Endometrial microvascular endothelial cells (primary cell): ENCODE data around the gene KLRC1. TPM values are rescaled to one million over a fixed set of nuclear protein-coding genes. Genes with fewer than 3 reads are reported as not detected.
"Not testable (repeated sequence)": the region's sequence is repeated elsewhere in the genome, so short reads cannot be mapped to it uniquely, and the experiment has no call there.

Experiments
- in situ Hi-C: cut with HindIII; loops from 2 replicates; pipeline ENCODE4 v1.10.0; 2017; ENCODE audit warnings: low sequenced_read_pairs, low pct_unique_long_range_greater_than_20kb; ENCODE audit errors: inconsistent ontology term
- total RNA-seq: library from RNA; depleted of rRNA; stranded (reverse); fragments of >200 nt; gene quantifications from one replicate; pipeline ENCODE4 v1.2.3, GENCODE V29; 2015; ENCODE audit errors: inconsistent ontology term

Gene KLRC1
- total RNA-seq, result not detected

GRCh38 chr12:10453156-10453555, at the start of gene KLRC1:
Gene KLRC1, minus strand, starts transcription at chr12:10453377. Its CDS starts 2,221 bp downstream, at chr12:10451156.
- in situ Hi-C loops, result no loop called here

DNA sequence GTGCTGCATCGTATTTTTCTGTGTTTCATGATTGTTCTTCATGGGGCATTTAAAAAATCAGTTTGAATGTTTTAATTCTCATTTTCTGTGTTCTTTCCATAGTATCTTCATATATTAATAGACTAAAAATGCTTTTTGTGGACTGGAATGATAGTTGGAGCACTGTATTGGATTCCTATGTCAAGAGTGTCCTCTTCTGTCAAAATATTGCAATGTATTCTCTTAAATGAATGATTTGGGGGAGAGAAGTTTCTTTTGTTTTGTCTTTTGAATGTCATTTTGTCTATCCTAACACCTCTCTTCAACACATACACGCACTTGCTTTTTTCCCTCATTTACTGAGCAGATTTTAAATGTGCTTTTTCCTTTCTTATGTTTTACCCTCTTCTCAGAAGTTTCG, 47.9 kb upstream of the KLRC1 start:
- in situ Hi-C loops, result no loop called here

GRCh38 chr12:10498042-10498441, 44.9 kb upstream of the KLRC1 start:
- in situ Hi-C loops, result no loop called here

DNA sequence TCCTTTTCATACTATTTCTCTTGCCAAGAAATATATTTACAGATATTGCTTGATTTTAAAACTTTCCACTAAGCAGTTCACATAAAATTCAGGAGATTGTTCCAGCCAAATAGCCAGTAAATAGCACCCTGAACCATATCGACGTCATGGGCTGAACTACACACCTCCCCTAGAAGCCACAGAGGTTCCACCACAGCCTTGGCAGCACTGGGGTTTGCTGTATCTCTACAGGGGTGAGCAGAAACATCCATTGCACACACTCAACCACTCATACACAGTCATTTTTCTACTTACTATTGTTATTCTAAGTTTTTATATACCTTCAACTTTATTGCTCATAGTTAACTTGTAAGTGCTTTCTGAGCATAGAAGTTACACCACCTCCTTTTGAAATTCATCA, 44.4 kb upstream of the KLRC1 start:
- in situ Hi-C loops, result no loop called here

GRCh38 chr12:10491766-10492165, 38.6 kb upstream of the KLRC1 start:
- in situ Hi-C loops, result no loop called here

DNA sequence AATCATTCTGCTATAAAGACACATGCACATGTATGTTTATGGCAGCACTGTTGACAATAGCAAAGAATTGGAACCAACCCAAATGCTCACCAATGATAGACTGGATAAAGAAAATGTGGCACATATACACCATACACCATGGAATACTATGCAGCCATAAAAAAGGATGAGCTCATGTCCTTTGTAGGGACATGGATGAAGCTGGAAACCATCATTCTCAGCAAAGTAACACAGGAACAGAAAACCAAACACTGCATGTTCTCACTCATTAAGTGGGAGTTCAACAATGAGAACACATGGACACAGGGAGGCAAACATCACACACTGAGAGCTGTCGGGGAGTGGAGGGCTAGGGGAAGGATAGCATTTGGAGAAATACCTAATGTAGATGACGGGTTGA, 34.2 kb upstream of the KLRC1 start:
- in situ Hi-C loops, result not testable (repeated sequence)

- in situ Hi-C loops, result not testable (repeated sequence)
Observed at GRCh38 chr12:10481901-10482300, 28.7 kb upstream of the KLRC1 start.

- in situ Hi-C loops, result not testable (repeated sequence)
Observed at GRCh38 chr12:10472808-10473207, 19.6 kb upstream of the KLRC1 start.

DNA sequence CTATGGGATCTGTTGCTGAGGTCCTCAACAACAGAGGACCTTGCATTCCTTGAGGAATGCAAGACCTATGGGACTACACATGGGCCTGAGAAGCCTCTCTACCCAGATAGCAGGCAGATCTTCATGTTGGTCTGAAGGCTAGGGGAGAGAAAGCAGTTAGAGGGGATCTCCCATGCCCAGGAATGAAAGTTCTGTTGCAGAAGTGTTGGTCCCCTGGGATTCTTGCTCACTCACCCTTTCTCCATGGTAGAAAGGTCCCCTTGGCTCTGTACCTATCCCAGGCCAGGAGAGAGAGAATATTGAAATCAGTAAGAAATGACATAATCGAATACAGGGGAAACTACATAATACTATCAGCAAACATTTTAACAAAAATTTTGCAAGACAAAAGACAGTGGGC, 16.5 kb upstream of the KLRC1 start:
- in situ Hi-C loops, result no loop called here

DNA sequence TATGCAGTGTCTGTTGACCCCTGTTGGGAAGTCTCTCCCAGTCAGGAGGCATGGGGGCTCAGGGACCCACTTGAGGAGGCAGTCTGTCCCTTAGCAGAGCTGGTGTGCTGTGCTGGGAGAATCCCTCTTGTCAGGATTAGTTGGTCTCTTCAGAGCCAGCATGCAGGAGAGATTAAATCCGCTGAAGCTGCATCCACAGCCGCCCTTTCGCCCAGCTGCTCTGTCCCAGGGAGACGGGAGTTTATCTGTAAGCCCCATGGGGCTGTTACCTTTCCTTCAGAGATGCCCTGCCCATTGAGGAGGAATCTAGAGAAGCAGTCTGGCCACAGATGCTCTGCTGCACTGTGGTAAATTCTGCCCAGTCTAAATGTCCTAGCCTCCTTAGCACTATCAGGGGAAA, 13.1 kb upstream of the KLRC1 start:
- in situ Hi-C loops, result no loop called here

DNA sequence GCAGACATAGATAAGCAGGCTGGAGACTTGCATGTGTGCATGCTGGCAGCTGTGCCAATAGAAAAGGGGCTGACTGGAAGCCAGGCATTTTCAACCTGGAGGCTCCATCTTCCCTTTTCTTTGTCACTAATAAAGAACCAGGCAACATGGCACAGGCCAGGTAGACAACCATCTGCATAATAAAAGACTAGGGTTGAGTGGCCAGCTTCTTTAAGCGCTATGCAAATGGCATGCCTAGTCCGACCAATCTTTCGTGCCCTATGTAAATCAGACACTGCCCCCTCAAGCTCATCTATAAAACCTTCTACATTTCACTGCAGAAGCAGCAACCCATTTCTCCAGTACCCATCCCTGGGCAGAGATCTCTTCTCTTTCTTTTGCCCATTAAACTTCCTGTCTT, 4.6 kb upstream of the KLRC1 start:
- in situ Hi-C loops, result no loop called here

DNA sequence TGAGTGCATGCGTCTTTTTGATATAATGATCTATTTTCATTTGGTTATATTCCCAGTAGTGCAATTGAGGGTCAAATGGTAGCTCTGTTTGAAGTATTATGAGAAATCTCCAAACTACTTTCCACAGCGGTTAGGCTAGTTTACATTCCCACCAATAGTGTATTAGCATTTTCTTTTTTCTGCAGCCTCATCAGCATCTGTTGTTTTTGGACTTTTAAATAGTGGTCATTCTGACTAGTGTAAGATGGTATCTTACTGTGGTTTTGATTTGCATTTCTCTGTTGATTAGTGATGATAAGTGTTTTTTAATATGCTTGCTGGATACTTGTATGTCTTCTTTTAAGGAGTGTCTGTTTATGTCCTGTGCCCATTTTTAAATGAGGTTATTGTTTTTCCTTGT, 3.7 kb upstream of the KLRC1 start:
- in situ Hi-C loops, result no loop called here

DNA sequence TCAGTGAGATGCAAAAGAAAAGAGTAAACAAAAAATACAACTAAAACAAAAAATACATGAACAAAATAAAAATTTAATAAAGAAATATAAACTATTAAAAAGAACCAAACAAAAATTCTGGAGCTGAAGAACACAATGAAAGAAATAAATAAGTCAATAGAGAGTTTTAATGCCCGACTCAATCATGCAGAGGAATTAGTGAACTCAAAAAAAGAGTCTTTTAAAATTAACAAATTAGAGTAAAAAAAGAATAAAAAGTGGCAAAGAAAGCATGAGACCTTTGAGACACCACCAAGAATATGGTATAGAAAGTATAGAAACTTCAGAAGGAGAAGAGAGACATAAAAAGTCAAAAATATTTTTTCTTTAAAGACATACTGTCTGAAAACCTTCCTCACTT, 2.6 kb upstream of the KLRC1 start:
- in situ Hi-C loops, result no loop called here

DNA sequence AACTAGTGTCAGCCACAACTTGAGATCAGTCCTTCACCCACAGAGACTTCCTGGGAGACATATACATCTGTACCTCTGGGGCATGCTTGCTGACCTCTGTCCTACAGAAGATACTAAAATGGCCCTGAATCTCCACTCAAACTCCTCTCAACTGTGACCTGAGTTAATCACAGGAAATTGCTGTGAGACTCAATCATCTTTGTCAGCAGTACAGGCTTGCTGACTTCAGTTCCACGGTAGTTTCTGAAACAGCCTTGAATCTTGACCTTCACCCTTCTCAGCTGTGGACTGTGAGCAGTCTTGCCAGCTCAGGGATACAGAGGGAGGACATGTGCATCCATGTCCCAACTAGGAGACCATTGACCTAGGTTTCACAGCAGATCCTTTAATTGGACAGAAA, 1.4 kb upstream of the KLRC1 start:
- in situ Hi-C loops, result no loop called here

DNA sequence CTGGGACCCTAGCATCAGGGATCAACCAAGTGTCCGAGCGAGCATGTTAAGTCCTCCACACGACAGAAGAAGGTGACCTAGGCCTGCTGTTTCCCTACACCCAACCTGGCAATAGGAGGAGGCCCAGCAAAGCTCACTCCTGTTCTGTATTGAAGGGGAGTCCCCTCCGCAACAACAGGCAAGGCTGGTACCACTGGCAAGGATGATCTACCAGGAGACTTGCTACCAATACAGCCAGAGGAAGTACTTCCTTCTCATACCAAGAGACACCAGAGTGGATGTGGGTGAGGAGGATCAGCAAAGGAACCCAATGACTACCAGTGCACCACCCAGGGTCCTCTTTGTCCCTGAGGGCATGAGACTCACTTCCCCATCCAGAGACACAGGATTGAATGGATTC, 4.9 kb downstream of the KLRC1 start:
- in situ Hi-C loops, result no loop called here

DNA sequence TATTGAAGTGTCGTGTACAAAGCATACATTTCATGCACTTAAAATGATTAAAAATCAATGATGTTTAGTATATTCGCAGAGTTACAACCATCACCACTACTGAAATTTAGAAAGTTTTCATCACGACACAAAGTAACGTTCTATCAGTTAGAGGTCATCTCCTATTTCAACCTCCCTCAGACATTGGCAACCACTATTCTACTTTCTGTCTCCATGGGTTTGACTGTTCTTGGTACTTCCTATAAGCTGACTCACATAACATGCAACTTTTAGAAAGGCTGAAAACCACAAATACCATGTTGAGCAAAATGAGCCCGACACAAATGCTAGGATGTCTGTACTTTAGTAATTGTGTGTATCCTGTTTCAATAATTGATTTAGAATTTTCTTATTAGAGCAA, 7.1 kb downstream of the KLRC1 start:
- in situ Hi-C loops, result not testable (repeated sequence)

DNA sequence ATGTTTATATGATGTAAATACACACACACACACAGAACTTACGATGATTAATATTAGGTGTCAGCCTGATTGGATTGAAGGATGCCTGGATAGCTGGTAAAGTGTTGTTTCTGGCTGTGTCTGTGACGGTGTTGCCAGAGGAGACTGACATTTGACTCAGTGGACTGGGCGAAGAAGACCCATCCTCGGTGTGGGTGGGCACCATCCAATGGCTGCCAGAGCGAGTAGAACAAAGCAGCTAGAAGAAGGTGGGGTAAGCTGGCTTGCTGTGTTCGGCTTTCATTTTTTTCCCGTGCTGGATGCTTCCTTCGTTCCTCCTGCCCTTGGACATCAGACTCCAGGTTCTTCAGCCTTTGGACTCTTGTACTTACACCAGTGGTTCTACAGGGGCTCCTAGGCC, 12.0 kb downstream of the KLRC1 start:
- in situ Hi-C loops, result not testable (repeated sequence)

DNA sequence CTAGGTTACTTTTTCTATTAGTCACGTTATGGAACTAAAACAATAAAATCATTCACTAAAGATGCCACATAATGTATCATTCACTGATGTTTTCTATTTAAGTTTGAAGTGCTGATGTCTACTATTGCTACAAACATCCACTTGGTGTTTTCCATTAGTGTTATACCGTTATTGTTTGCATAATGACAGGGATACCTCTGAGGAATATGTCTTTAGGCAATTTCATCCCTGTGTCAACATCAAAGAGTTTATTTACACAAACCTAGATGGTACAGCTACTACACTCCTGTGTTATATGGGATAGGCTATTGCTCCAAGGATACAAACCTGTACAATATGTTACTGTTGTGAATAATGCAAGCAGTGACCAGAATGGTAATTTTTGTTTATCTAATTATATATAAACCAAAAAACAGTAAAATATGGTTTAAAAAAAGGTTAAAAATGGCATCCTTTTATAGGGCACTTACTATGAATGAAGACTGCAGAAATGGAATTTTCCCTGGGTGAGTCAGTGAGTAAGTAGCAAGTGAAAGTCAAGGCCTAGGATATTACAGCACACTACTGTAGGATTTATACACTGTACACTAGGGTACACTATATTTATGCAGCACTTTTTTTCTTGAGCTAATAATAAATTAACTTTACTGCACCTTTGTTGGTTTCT, 13.4 kb downstream of the KLRC1 start:
- in situ Hi-C loops, result not testable (repeated sequence)

DNA sequence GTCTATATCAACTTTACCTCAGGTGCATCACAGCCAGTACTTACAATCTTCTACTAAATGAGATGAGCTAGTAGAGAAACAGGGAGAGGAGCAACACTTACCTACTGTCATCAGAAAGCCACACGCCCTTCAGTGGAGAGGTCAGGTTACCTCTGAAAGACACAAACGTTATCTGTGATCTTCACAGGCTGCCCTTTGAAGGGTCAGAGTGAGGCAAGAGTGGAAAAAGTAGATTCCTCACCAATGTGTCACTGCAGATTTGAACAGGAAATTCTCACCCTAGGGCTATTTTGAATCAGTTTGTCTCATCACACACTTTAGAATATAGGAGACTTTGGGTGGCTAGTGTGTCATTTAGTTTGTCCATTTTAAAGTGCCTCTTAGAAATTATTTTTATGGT, 15.6 kb downstream of the KLRC1 start:
- in situ Hi-C loops, result not testable (repeated sequence)

GRCh38 chr12:10435816-10436215, 17.4 kb downstream of the KLRC1 start, which contains the start of gene KLRC2:
Gene KLRC2, minus strand, starts transcription at chr12:10436010. Its CDS starts 24 bp downstream, at chr12:10435986.
- in situ Hi-C loops, result not testable (repeated sequence)

- in situ Hi-C loops, result not testable (repeated sequence)
Observed at GRCh38 chr12:10430623-10431022, 22.6 kb downstream of the KLRC1 start.
